SK-N-SH treated with all-trans-retinoic acid at 6 μM for 48 hours (cell line): ENCODE results near the gene GRAMD2B.

Experiments used
- ARNTL ChIP-seq: fragments of 450-650 bp; formaldehyde crosslinking; IDR thresholded peaks from 2 replicates; pipeline ENCODE4 v1.5.0; 2020; ENCODE audit warnings: low read depth, mild to moderate bottlenecking, moderate library complexity, borderline replicate concordance
- CREB5 ChIP-seq: fragments of 250-450 bp; sonication (Bioruptor Pico); IDR thresholded peaks from 2 replicates; pipeline ENCODE4 v1.5.1; 2020; ENCODE audit warnings: low read depth, mild to moderate bottlenecking, moderate library complexity
- CSDC2 ChIP-seq: fragments of 250-450 bp; sonication (Bioruptor Pico); IDR thresholded peaks from 2 replicates; pipeline ENCODE4 v1.5.0; 2020; ENCODE audit warnings: mild to moderate bottlenecking, moderate library complexity
- CSRNP3 ChIP-seq: fragments of 250-450 bp; sonication (Bioruptor Pico); IDR thresholded peaks from 2 replicates; pipeline ENCODE4 v1.5.1; 2021; ENCODE audit warnings: mild to moderate bottlenecking, moderate library complexity
- ESRRG ChIP-seq: fragments of 250-450 bp; sonication (Bioruptor Pico); IDR thresholded peaks from 2 replicates; pipeline ENCODE4 v1.6.1; 2021; ENCODE audit warnings: mild to moderate bottlenecking
- GLIS3 ChIP-seq: fragments of 250-450 bp; sonication (Bioruptor Pico); IDR thresholded peaks from 2 replicates; pipeline ENCODE4 v1.5.0; 2020; ENCODE audit warnings: mild to moderate bottlenecking, moderate library complexity
- ISL1 ChIP-seq: fragments of 250-450 bp; sonication (Bioruptor Pico); IDR thresholded peaks from 2 replicates; pipeline ENCODE4 v2.1.2; 2022; ENCODE audit warnings: mild to moderate bottlenecking, moderate library complexity
- PATZ1 ChIP-seq: fragments of 250-450 bp; sonication (Bioruptor Pico); IDR thresholded peaks from 2 replicates; pipeline ENCODE4 v1.8.0; 2020; ENCODE audit warnings: mild to moderate bottlenecking, moderate library complexity, borderline replicate concordance
- RARB ChIP-seq: fragments of 250-450 bp; sonication (Bioruptor Pico); IDR thresholded peaks from 2 replicates; pipeline ENCODE4 v1.8.0; 2021; ENCODE audit warnings: mild to moderate bottlenecking, moderate library complexity
- SNAI2 ChIP-seq: fragments of 250-450 bp; sonication (Bioruptor Pico); IDR thresholded peaks from 2 replicates; pipeline ENCODE4 v1.5.0; 2020; ENCODE audit warnings: mild to moderate bottlenecking, moderate library complexity
- ZFP3 ChIP-seq: fragments of 250-450 bp; sonication (Bioruptor Pico); IDR thresholded peaks from 2 replicates; pipeline ENCODE4 v1.5.0; 2020; ENCODE audit warnings: mild to moderate bottlenecking, moderate library complexity
- ZNF565 ChIP-seq: fragments of 450-650 bp; formaldehyde crosslinking; conservative IDR thresholded peaks from 2 replicates; pipeline ENCODE4 v1.5.0; 2020; ENCODE audit warnings: low read depth, mild to moderate bottlenecking, moderate library complexity
- ZNF70 ChIP-seq: fragments of 450-650 bp; formaldehyde crosslinking; IDR thresholded peaks from 2 replicates; pipeline ENCODE4 v1.5.0; 2020; ENCODE audit warnings: mild to moderate bottlenecking, moderate library complexity

- TF ChIP-seq PATZ1 (CRISPR knock-in tag), result no peak
- no peak for TF ChIP-seq CSDC2 (CRISPR knock-in tag)
- TF ChIP-seq ZFP3 (CRISPR knock-in tag), result no peak
- TF ChIP-seq SNAI2 (CRISPR knock-in tag), result no peak
- TF ChIP-seq ARNTL (CRISPR knock-in tag), result no peak
- TF ChIP-seq ZNF70 (CRISPR knock-in tag), result no peak
- TF ChIP-seq ZNF565 (CRISPR knock-in tag), result no peak
- TF ChIP-seq ESRRG (CRISPR knock-in tag), result no peak
- TF ChIP-seq GLIS3 (CRISPR knock-in tag), result no peak
- TF ChIP-seq CREB5 (CRISPR knock-in tag), result no peak
- TF ChIP-seq ISL1 (CRISPR knock-in tag), result no peak
- no peak for TF ChIP-seq CSRNP3 (CRISPR knock-in tag)
- TF ChIP-seq RARB (CRISPR knock-in tag), result no peak
Measured at GRCh38 chr5:126538579-126538978, 115.4 kb downstream of the GRAMD2B start.
